Activated T-helper 1 cell treated with Interleukin-2 at 50 U/mL for 16 hours (primary cell): Measurements from ENCODE around the gene SLU7.

Source experiments
- DNase-seq: peaks from one replicate; pipeline ENCODE4 v3.0.0-alpha.2; 2020; ENCODE audit warnings: low read depth

The SLU7 gene

GRCh38 chr5:160419458-160420330, 813 bp upstream of the SLU7 start:
- DNase-seq: no peak

- DNase-seq: peak; percentile 41
Observed at GRCh38 chr5:160399402-160400353, 19.2 kb downstream of the SLU7 start, which contains the start of gene FAM200C. Gene FAM200C (minus strand): TSS chr5:160400054. CDS start chr5:160395490, 4,564 bp downstream.

GRCh38 chr5:160398806-160399205, 20.1 kb downstream of the SLU7 start:
- DNase-seq: no peak

GRCh38 chr5:160397492-160397891, 21.4 kb downstream of the SLU7 start:
- no peak for DNase-seq

- no peak for DNase-seq
Observed at GRCh38 chr5:160395111-160395510, 23.8 kb downstream of the SLU7 start.

- no peak for DNase-seq
Observed at GRCh38 chr5:160390787-160391696, 27.8 kb downstream of the SLU7 start.

GRCh38 chr5:160387445-160387844, 31.4 kb downstream of the SLU7 start:
- DNase-seq: no peak

GRCh38 chr5:160385496-160385895, 33.4 kb downstream of the SLU7 start:
- DNase-seq: no peak

GRCh38 chr5:160384681-160385080, 34.2 kb downstream of the SLU7 start:
- no peak for DNase-seq

- DNase-seq: no peak
Observed at GRCh38 chr5:160382346-160382745, 36.5 kb downstream of the SLU7 start.

- DNase-seq: no peak
Observed at GRCh38 chr5:160380041-160380440, 38.8 kb downstream of the SLU7 start.

- no peak for DNase-seq
Observed at GRCh38 chr5:160379511-160379910, 39.4 kb downstream of the SLU7 start.

GRCh38 chr5:160378330-160378729, 40.6 kb downstream of the SLU7 start:
- DNase-seq: no peak

GRCh38 chr5:160377651-160378050, 41.2 kb downstream of the SLU7 start:
- DNase-seq: no peak

- no peak for DNase-seq
Observed at GRCh38 chr5:160376416-160376815, 42.5 kb downstream of the SLU7 start.

GRCh38 chr5:160375701-160376100, 43.2 kb downstream of the SLU7 start:
- no peak for DNase-seq

GRCh38 chr5:160375166-160375565, 43.7 kb downstream of the SLU7 start:
- no peak for DNase-seq

- DNase-seq: no peak
Observed at GRCh38 chr5:160371294-160371693, 47.6 kb downstream of the SLU7 start.

- no peak for DNase-seq
Observed at GRCh38 chr5:160370713-160371034, 48.2 kb downstream of the SLU7 start.

- DNase-seq: no peak
Observed at GRCh38 chr5:160369990-160370712, 48.7 kb downstream of the SLU7 start, which contains the start of gene C1QTNF2. Gene C1QTNF2 (minus strand): TSS chr5:160370626. CDS start chr5:160355011, 15,615 bp downstream.

GRCh38 chr5:160367885-160368284, 51.0 kb downstream of the SLU7 start:
- no peak for DNase-seq
